OCI-LY1 (cell line): ENCODE data around the gene SRSF11.

ENCODE experiments used
- H2AFZ ChIP-seq: fragments of 200-600 bp; sonication (generic), shearing (Covaris generic); 2 replicates; pipeline ENCODE4 v1.6.0; 2014; ENCODE audit warnings: antibody characterized with exemption, mild to moderate bottlenecking, low read length
- H3F3A ChIP-seq: fragments of 200-600 bp; sonication (generic), shearing (Covaris generic); 2 replicates; pipeline ENCODE4 v1.6.0; 2014; ENCODE audit warnings: mild to moderate bottlenecking, antibody characterized with exemption, low read length, moderate library complexity; ENCODE audit not compliant: insufficient read depth
- H3K27ac ChIP-seq: fragments of 200-600 bp; sonication (generic); 2 replicates; pipeline ENCODE4 v1.5.1; 2014; ENCODE audit warnings: low read length, mixed run types, mild to moderate bottlenecking, low read depth; ENCODE audit not compliant: poor library complexity, severe bottlenecking
- H3K27me3 ChIP-seq: fragments of 200-600 bp; sonication (generic); 2 replicates; pipeline ENCODE4 v1.6.0; 2014; ENCODE audit warnings: antibody characterized with exemption, mild to moderate bottlenecking, low read length, moderate library complexity; ENCODE audit not compliant: insufficient read depth
- H3K36me3 ChIP-seq: fragments of 200-600 bp; sonication (generic); 2 replicates; pipeline ENCODE4 v1.6.1; 2014; ENCODE audit warnings: mild to moderate bottlenecking, antibody characterized with exemption, low read length, moderate library complexity, mixed read lengths; ENCODE audit not compliant: insufficient read depth
- H3K4me1 ChIP-seq: fragments of 200-600 bp; sonication (generic); 2 replicates; pipeline ENCODE4 v1.5.1; 2014; ENCODE audit warnings: mild to moderate bottlenecking, low read length, moderate library complexity; ENCODE audit not compliant: insufficient read depth, severe bottlenecking
- H3K4me2 ChIP-seq: fragments of 200-600 bp; sonication (generic), shearing (Covaris generic); 2 replicates; pipeline ENCODE4 v1.6.1; 2014; ENCODE audit warnings: low read length
- H3K4me3 ChIP-seq: fragments of 200-600 bp; sonication (generic); 2 replicates; pipeline ENCODE4 v1.5.1; 2014; ENCODE audit warnings: low read length, low read depth, mild to moderate bottlenecking, mixed read lengths; ENCODE audit not compliant: poor library complexity, severe bottlenecking
- H3K79me2 ChIP-seq: fragments of 200-600 bp; shearing (Covaris generic); 2 replicates; pipeline ENCODE4 v1.6.1; 2016; ENCODE audit warnings: mixed run types, low read length, mixed read lengths; ENCODE audit not compliant: insufficient read depth
- H3K9ac ChIP-seq: fragments of 200-600 bp; sonication (generic), shearing (Covaris generic); 2 replicates; pipeline ENCODE4 v1.6.1; 2014; ENCODE audit warnings: mild to moderate bottlenecking, low read length, mixed read lengths
- H3K9me2 ChIP-seq: fragments of 200-600 bp; sonication (generic), shearing (Covaris generic); 2 replicates; pipeline ENCODE4 v1.6.1; 2014; ENCODE audit warnings: low read depth, mild to moderate bottlenecking, low read length, mixed read lengths
- H3K9me3 ChIP-seq: fragments of 200-600 bp; shearing (Covaris generic); 2 replicates; pipeline ENCODE4 v1.6.1; 2014; ENCODE audit warnings: low read length, mixed read lengths
- H4K20me1 ChIP-seq: fragments of 200-600 bp; sonication (generic), shearing (Covaris generic); 2 replicates; pipeline ENCODE4 v1.6.0; 2016; ENCODE audit warnings: mild to moderate bottlenecking, low read length; ENCODE audit not compliant: insufficient read depth
- EZH2 ChIP-seq: fragments of 200-600 bp; sonication (generic), shearing (Covaris generic); IDR thresholded peaks from 2 replicates; pipeline ENCODE4 v1.8.0; 2017; ENCODE audit warnings: borderline replicate concordance, mixed run types, mild to moderate bottlenecking, antibody characterized with exemption, low read length, moderate library complexity, mixed read lengths
- TF ChIP-seq, protein P1 (sequence below): fragments of 200-600 bp; sonication (generic), shearing (Covaris generic); IDR thresholded peaks from 2 replicates; pipeline ENCODE4 v1.5.1; 2017; ENCODE audit warnings: mild to moderate bottlenecking, antibody characterized with exemption, low read length, moderate library complexity, mixed read lengths

SRSF11 gene

DNA sequence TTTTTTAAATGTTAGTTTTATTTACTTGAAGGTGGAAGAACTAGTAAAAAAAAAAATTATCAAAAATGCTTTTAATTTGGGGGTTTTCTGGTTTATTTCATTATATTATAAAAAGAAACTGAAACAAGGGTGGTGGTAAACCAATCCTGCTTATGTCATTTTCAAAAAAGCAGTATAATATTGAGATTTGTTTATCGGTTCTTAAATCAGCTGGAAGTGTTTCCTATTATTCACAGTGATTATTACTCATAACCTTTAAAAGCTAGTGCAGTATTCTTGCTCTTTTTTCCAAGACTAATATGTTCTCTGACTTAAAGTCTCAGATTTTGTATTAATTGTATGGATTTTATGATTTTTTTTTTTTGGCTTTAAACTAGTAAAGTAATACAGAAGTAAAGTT is 10.4 kb upstream of the SRSF11 start:
- H3K27me3 ChIP-seq = no peaks in the 10 kb centered on the region
- no peak overlapping the region for H3K9ac ChIP-seq
- no peaks in the 10 kb centered on the region for H3F3A ChIP-seq
- H3K4me1 ChIP-seq = peaks cover 24% of the 10 kb centered on the region
- no peak overlapping the region for H3K4me2 ChIP-seq
- H3K79me2 ChIP-seq = peaks cover 95% of the 10 kb centered on the region
- TF ChIP-seq EZH2 = no peak
- TF ChIP-seq, protein P1, sequence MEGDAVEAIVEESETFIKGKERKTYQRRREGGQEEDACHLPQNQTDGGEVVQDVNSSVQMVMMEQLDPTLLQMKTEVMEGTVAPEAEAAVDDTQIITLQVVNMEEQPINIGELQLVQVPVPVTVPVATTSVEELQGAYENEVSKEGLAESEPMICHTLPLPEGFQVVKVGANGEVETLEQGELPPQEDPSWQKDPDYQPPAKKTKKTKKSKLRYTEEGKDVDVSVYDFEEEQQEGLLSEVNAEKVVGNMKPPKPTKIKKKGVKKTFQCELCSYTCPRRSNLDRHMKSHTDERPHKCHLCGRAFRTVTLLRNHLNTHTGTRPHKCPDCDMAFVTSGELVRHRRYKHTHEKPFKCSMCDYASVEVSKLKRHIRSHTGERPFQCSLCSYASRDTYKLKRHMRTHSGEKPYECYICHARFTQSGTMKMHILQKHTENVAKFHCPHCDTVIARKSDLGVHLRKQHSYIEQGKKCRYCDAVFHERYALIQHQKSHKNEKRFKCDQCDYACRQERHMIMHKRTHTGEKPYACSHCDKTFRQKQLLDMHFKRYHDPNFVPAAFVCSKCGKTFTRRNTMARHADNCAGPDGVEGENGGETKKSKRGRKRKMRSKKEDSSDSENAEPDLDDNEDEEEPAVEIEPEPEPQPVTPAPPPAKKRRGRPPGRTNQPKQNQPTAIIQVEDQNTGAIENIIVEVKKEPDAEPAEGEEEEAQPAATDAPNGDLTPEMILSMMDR = no peak
- H3K9me2 ChIP-seq = no peaks in the 10 kb centered on the region
- no peak overlapping the region for H3K27ac ChIP-seq
- H3K4me3 ChIP-seq = no peak overlapping the region
- no peaks in the 10 kb centered on the region for H4K20me1 ChIP-seq
- peaks cover 29% of the 10 kb centered on the region for H3K36me3 ChIP-seq
- no peak overlapping the region for H2AFZ ChIP-seq
- H3K9me3 ChIP-seq = no peaks in the 10 kb centered on the region

DNA sequence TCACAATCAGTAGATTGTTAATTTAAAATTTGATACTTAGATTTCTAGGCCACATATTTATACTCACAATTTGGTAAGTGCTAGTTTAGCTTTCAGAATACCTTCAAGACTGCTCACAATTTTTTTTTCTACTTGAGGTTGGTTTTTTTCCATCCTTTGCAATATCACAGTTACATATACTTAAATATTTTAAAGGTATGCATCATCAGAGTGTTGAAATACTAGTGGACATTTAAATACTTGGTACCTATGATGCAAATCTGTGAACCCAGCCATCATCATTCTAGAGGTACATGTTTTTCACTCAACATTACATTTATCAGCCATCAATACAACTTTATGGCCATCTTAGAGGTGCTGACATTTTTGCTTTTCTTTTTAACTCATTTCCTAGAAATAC is 9.6 kb upstream of the SRSF11 start:
- Histone ChIP-seq H3F3A (no peaks in the 10 kb centered on the region), H3K4me1 (peaks cover 21% of the 10 kb centered on the region), H3K36me3 (peaks cover 29% of the 10 kb centered on the region), H3K79me2 (peaks cover 93% of the 10 kb centered on the region), H3K27ac (no peak overlapping the region), H3K4me3 (no peak overlapping the region), H2AFZ (no peak overlapping the region), H3K9me3 (no peaks in the 10 kb centered on the region), H3K9ac (no peak overlapping the region), H3K27me3 (no peaks in the 10 kb centered on the region), H3K9me2 (no peaks in the 10 kb centered on the region), H4K20me1 (no peaks in the 10 kb centered on the region), H3K4me2 (no peak overlapping the region)
- no peak for TF ChIP-seq EZH2
- TF ChIP-seq, protein P1 = no peak

DNA sequence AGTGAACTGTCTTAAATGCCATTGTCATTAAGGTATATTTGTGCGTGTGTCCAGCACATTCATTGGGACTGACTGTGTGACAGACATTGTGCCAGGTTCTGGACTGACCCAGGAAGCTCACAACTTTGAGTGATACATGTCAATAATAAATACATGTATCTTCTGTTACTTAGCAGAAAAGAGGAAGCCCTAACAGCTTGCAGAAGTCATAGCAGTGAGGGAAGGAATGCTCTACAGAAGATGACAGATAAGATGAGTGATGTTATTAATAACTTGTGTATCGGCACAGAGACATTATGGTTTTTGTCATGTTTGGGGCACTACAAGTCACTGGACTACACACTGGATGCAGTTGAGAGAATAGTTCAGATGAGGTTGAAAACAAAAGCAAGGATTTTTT is 1.2 kb upstream of the SRSF11 start:
- peak overlapping the region; percentile 47 for H3K4me2 ChIP-seq
- H3K9ac ChIP-seq = peak overlapping the region; percentile 23; the same call in 1 of the 2 replicates

More for the DNA sequence above, 1.2 kb upstream of the SRSF11 start:
- Histone ChIP-seq H3K4me1 (peaks cover 46% of the 10 kb centered on the region), H3K4me3 (no peak overlapping the region), H2AFZ (no peak overlapping the region), H3K27ac (peak overlapping the region; percentile 82), H3K36me3 (peaks cover 43% of the 10 kb centered on the region), H3K9me3 (no peaks in the 10 kb centered on the region), H4K20me1 (0 out of 2 replicates have a peak, but pooled peaks cover 10% of the 10 kb centered on the region), H3F3A (no peaks in the 10 kb centered on the region), H3K79me2 (peaks cover 74% of the 10 kb centered on the region), H3K9me2 (no peaks in the 10 kb centered on the region), H3K27me3 (no peaks in the 10 kb centered on the region)
- TF ChIP-seq EZH2 = no peak
